Heart left ventricle (tissue), 13 donors: ENCODE measurements around the gene CARTPT.

Experiments used
- POLR2A ChIP-seq, 2 donors: fragments of 450-650 bp; IDR thresholded peaks; one replicate each; pipeline ENCODE4 v1.6.1; 2017; ENCODE audit warnings: antibody characterized with exemption in 2 of 2, mild to moderate bottlenecking in 2 of 2, moderate library complexity in 2 of 2
- TF ChIP-seq, protein P1 (sequence below), 12 donors: fragments of 200-600 bp; sonication (generic) in 4 of 12; IDR thresholded peaks; one replicate each; pipeline versions ENCODE4 v1.5.0 to v1.8.0; 2018 to 2022; ENCODE audit warnings: antibody characterized with exemption in 12 of 12, mild to moderate bottlenecking in 5 of 12
- donor health status: ischemic (EF 13 %, LVEDD 7.1; RV severe dilation, severe dysfunction).
- donor health status: DM: no; HTN: yes; CAD: no.
- donor health status: DM: no; HTN: no; CAD: no.
- donor health status: ischemic (EF 25% LVEDD 6.9; RV normal size, moderate dysfunction).
- donor health status: ischemic (EF 25% LVEDD 5.7; RV mildly dilated, moderate dysfunction).
- donor health status: ischemic (EF 35%, LVEDD 5.7; RV mildly dilated, moderate dysfunction).
- donor health status: nonischemic (EF 11% LVEDD 7.7; RV severe dilation, severe dysfunction).
- donor health status: DM: yes; HTN: yes; CAD: no.
- donor health status: PGD.
- donor health status: ischemic (EF 29% LVEDD 5.4; RV normal size, mild dysfunction).
- donor health status: nonischemic (EF 23%, LVEDD 6.1; RV moderate dilation, normal function).

DNA sequence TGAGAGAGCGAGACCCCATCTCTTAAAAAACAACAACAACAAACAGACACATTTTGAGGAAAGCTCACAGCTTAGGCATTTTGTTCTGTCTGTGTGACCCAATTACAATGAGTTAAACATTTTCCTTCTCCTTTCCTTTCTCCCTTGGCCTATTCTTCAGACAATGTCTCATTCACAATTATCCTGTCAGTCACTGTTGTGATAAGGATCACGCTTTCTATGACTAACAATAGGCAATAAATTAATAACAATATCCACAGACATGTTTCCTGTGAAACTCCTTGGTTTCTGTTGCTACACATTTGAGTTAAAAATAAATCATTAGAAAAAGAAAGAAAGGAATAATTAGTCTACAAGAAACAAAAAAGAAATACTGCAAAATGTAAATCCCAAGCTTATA lies 19.8 kb upstream of the CARTPT start:
- TF ChIP-seq, protein P1, sequence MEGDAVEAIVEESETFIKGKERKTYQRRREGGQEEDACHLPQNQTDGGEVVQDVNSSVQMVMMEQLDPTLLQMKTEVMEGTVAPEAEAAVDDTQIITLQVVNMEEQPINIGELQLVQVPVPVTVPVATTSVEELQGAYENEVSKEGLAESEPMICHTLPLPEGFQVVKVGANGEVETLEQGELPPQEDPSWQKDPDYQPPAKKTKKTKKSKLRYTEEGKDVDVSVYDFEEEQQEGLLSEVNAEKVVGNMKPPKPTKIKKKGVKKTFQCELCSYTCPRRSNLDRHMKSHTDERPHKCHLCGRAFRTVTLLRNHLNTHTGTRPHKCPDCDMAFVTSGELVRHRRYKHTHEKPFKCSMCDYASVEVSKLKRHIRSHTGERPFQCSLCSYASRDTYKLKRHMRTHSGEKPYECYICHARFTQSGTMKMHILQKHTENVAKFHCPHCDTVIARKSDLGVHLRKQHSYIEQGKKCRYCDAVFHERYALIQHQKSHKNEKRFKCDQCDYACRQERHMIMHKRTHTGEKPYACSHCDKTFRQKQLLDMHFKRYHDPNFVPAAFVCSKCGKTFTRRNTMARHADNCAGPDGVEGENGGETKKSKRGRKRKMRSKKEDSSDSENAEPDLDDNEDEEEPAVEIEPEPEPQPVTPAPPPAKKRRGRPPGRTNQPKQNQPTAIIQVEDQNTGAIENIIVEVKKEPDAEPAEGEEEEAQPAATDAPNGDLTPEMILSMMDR (IDR thresholded peaks at IDR 0.05): no peak
- TF ChIP-seq POLR2A (IDR thresholded peaks at IDR 0.05): no peak
